Activated CD4-positive, alpha-beta T cell treated with anti-CD3 and anti-CD28 coated beads for 48 hours (primary cell): ENCODE data around the gene TMTC2.

Experiments
- DNase-seq: peaks from one replicate; pipeline ENCODE4 v3.0.0-alpha.2; 2020

Gene TMTC2

GRCh38 chr12:83149987-83150386, 463.3 kb downstream of the TMTC2 start:
- no peak for DNase-seq

- no peak for DNase-seq
Observed at GRCh38 chr12:83150465-83151189, 463.9 kb downstream of the TMTC2 start.

GRCh38 chr12:83153177-83153576, 466.5 kb downstream of the TMTC2 start:
- no peak for DNase-seq

- DNase-seq: no peak
Observed at GRCh38 chr12:83156815-83157214, 470.1 kb downstream of the TMTC2 start.

GRCh38 chr12:83157604-83158003, 470.9 kb downstream of the TMTC2 start:
- DNase-seq: no peak

- DNase-seq: no peak
Observed at GRCh38 chr12:83158613-83159207, 472.0 kb downstream of the TMTC2 start.

GRCh38 chr12:83161456-83161855, 474.8 kb downstream of the TMTC2 start:
- DNase-seq: no peak

GRCh38 chr12:83168751-83169150, 482.0 kb downstream of the TMTC2 start:
- DNase-seq: no peak

- no peak for DNase-seq
Observed at GRCh38 chr12:83172441-83172840, 485.7 kb downstream of the TMTC2 start.

- DNase-seq: no peak
Observed at GRCh38 chr12:83172866-83173649, 486.4 kb downstream of the TMTC2 start.

- DNase-seq: no peak
Observed at GRCh38 chr12:83179999-83180398, 493.3 kb downstream of the TMTC2 start.

GRCh38 chr12:83181074-83181473, 494.4 kb downstream of the TMTC2 start:
- no peak for DNase-seq

- DNase-seq: no peak
Observed at GRCh38 chr12:83183132-83183531, 496.4 kb downstream of the TMTC2 start.
